HG02840 (cell line): ENCODE measurements around the gene SYAP1.
"Not testable (repeated sequence)": the region's sequence is repeated elsewhere in the genome, so short reads cannot be mapped to it uniquely, and the experiment has no call there.

ENCODE experiments used
- ATAC-seq: cut with Tn5 transposase; IDR thresholded peaks from one replicate; pipeline ENCODE4 v1.9.1; 2021; ENCODE audit warnings: mild to moderate bottlenecking, moderate library complexity, moderate number of reproducible peaks; ENCODE audit not compliant: unreplicated experiment, low FRiP score

The SYAP1 gene

DNA sequence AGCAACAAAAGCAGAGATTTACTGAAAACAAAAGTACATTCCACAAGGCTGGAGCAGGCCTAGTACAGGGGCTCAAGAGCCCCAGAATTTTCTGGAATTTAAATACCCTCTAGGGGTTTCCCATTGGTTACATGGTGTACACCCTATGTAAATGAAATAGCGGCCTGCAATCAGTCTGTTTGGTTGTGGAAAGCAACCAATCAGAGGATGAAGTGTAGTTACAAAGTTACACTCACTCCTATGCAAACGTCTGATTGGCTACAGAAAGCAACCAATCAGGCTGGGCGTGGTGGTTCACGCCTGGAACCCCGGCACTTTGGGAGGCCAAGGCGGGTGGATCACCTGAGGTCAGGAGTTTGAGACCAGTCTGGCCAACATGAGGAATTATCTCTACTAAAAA lies 53.0 kb downstream of the SYAP1 start:
- no peak for ATAC-seq

- ATAC-seq = no peak
Observed at GRCh38 chrX:16774746-16775145, 55.3 kb downstream of the SYAP1 start.

- no peak for ATAC-seq
Observed at GRCh38 chrX:16778545-16778944, 59.1 kb downstream of the SYAP1 start.

DNA sequence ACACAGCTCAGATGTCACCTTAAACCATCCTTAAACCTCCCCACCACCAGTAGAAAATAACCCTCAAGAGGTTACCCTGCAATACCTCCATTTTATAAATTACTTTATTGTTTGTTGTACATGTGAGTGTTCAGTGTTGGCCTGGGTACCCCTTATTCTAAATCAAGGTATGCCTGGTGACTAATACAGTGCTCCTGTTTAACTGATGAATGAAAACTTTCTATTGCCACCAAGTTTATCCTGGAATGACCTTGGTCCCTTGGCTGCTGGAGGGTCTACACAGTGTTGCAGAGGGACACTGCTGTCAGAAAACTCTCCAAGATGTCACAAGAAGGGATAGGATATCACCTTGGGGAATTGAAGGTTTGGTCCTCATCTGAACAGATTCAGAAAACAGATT lies 59.6 kb downstream of the SYAP1 start:
- no peak for ATAC-seq

GRCh38 chrX:16779815-16780214 lies 60.4 kb downstream of the SYAP1 start:
- ATAC-seq = not testable (repeated sequence)

- no peak for ATAC-seq
Observed at GRCh38 chrX:16783452-16783851, 64.0 kb downstream of the SYAP1 start.

GRCh38 chrX:16784440-16784839 lies 65.0 kb downstream of the SYAP1 start:
- not testable (repeated sequence) for ATAC-seq

GRCh38 chrX:16785247-16786138 lies 66.1 kb downstream of the SYAP1 start:
- ATAC-seq = no peak

GRCh38 chrX:16786139-16786790 lies 66.9 kb downstream of the SYAP1 start, which contains the start of gene TXLNG:
TSS of gene TXLNG (plus strand) at chrX:16786466. CDS start at chrX:16786488, 22 bp downstream.
- ATAC-seq = peak; percentile 100

- ATAC-seq = peak; percentile 16
Observed at GRCh38 chrX:16786791-16787735, 67.7 kb downstream of the SYAP1 start.

DNA sequence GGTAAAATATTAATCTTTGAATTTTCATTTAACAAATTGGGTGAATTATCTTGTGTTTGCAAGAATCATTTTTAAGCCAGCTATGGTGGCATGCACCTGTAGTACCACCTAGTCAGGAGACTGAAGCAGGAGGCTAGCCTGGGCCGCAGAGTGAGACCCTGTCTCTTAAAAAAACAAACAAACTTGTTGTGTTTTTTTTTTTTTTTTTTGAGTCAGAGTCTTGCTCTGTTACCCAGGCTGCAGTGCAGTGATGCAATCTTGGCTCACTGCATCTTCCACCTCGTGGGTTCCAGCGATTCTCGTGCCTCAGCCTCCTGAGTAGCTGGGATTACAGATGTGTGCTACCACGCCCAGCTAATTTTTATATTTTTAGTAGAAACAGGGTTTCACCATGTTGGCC lies 69.1 kb downstream of the SYAP1 start:
- no peak for ATAC-seq

GRCh38 chrX:16796298-16796697 lies 76.9 kb downstream of the SYAP1 start:
- no peak for ATAC-seq

DNA sequence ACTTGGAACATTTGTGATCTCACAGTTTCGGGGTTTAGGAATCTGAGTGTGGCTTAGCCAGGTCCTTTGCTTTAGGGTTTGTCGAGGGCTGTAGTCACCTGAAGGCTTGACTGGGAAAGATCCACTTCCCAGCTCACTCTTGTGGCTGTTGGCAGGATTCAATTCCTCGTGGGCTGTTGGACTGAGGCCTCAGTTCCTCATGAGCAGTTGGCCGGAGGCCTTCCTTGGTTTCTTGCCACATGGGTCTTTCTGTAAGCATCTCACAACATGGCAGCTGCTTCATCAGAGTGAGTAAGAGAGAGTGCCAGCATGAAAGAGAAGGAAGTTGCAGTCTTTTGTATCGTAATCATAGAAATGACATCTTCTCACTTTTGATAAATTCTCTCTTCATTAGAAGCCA lies 77.9 kb downstream of the SYAP1 start:
- no peak for ATAC-seq

DNA sequence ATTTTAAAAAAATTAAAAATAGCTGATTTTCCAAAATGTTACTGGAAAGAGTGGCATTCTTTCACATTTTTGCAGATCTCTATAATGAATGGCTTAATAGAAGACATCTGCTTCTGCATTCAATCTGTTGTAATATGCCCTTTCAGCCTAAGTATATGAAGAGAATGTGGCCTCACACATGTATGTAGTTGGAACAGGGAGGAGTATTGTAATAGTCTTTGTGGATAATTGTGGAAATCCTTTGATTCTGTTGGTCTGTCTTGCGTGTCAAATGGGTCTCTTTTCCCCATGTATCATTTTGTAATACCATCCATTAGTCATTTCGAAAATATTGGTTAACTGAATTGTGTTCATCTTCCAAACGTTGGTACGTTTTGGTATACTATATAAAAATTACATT lies 78.4 kb downstream of the SYAP1 start:
- ATAC-seq = no peak

DNA sequence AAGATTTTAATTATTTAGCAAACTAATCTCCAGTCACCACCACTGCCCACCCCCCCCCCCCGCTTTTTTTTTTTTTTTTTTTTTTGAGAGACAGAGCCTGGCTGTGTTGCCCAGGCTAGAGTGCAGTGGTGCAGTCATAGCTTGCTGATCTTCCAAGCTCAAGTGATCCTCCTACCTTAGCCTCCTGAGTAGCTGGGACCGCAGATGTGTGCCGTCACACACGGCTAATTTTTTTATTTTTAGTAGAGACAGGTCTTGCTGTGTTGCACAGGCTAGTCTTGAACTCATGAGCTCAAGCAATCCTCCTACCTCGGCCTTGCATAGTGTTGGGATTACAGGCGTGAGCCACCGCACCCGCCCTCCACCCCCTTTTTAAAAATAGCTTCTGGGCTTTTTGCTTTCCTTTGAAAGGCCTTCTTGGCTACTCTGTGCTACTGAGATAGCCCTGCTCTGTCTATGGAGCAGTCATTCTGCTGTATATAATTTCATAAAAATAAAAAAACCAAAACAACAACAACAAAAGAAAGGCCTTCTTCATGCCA lies 85.6 kb downstream of the SYAP1 start:
- ATAC-seq = no peak

DNA sequence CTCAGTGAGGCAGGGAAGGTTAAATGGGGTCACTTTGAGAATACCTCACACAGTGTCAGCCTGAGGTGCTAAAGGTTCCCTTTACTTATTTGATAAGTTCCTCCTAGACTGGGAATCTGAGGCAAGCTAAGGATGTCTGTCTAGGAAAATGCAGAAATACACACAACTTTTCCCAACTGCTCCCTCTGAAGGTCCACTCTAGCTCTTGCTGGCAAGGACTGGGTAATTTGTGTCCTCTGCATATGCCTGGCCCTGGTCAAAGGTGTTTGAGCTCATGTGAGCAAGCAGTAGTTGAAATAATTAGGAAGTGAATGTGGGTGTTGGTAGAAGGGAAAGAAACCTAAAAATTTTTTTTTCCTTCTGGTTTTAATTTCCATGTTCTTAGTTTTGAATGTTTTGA lies 88.1 kb downstream of the SYAP1 start:
- no peak for ATAC-seq

DNA sequence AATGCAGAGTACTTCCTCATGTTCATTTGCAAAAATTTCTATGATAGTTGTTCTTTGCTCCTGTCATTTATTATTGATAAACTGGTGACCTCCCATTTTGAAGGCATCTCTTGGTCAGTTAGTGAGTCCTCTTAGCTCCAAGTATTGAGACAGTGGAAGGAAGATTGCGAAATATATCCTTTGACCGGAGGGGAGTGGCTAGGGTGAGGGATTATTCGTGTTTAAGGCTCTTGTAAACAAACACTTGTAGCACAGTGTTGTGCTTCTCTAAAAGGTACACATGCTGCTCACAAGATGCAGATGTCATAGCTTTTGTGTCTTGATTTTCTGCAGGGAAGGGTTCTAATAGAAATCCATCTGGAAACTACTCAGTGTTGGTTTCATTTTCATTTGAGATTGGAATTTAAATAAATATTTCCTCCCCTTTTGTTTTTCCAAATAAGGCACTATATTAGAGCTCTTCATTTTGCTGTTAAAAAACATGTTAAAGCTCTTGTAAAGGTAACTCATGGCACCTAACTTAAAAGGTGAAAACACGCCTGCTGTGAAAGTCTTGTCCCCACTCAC lies 88.6 kb downstream of the SYAP1 start:
- no peak for ATAC-seq

- no peak for ATAC-seq
Observed at GRCh38 chrX:16814597-16814996, 95.2 kb downstream of the SYAP1 start.
